Liver (tissue), 10 donors: ENCODE results near the gene PYCR2. TPM values are rescaled to one million over a fixed set of nuclear protein-coding genes. Genes with fewer than 3 reads are reported as not detected.

Experiments
- DNase-seq: peaks from one replicate; pipeline ENCODE4 v3.0.0-alpha.2; 2017; ENCODE audit warnings: low spot score
- H3K27ac ChIP-seq, 2 donors: one replicate each; pipeline ENCODE4 v1.7.0; 2013; ENCODE audit warnings: inconsistent platforms in 2 of 2, low read length in 2 of 2, control low read depth in 1 of 2, low read depth in 1 of 2, mild to moderate bottlenecking in 1 of 2
- H3K27me3 ChIP-seq, 4 donors: one replicate each; pipeline versions ENCODE4 v1.6.1 to v1.7.0; 2013; ENCODE audit warnings: low read length in 3 of 4, inconsistent platforms in 1 of 4, mild to moderate bottlenecking in 1 of 4, moderate library complexity in 1 of 4; ENCODE audit not compliant: control insufficient read depth in 4 of 4, insufficient read depth in 4 of 4
- H3K36me3 ChIP-seq, 4 donors: one replicate each; pipeline versions ENCODE4 v1.6.1 to v1.7.0; 2013; ENCODE audit warnings: low read length in 3 of 4, mild to moderate bottlenecking in 3 of 4, low read depth in 1 of 4, moderate library complexity in 1 of 4; ENCODE audit not compliant: control insufficient read depth in 4 of 4, insufficient read depth in 3 of 4
- H3K4me1 ChIP-seq, 4 donors: one replicate each; pipeline versions ENCODE4 v1.6.1 to v1.7.0; 2013; ENCODE audit warnings: low read length in 3 of 4, mild to moderate bottlenecking in 3 of 4, moderate library complexity in 1 of 4; ENCODE audit not compliant: control insufficient read depth in 4 of 4, insufficient read depth in 4 of 4
- H3K4me3 ChIP-seq, 3 donors: one replicate each; pipeline versions ENCODE4 v1.6.1 to v1.7.0; 2013; ENCODE audit warnings: low read length in 3 of 3, control low read depth in 1 of 3, low read depth in 1 of 3, mild to moderate bottlenecking in 1 of 3
- H3K9ac ChIP-seq, 2 donors: one replicate each; pipeline ENCODE4 v1.7.0; 2013; ENCODE audit warnings: low read length in 2 of 2, mild to moderate bottlenecking in 2 of 2, moderate library complexity in 2 of 2, control low read depth in 1 of 2, low read depth in 1 of 2
- H3K9me3 ChIP-seq, 4 donors: one replicate each; pipeline versions ENCODE4 v1.6.1 to v1.7.0; 2013; ENCODE audit warnings: low read length in 3 of 4; ENCODE audit not compliant: control insufficient read depth in 4 of 4
- HNF4A ChIP-seq, 2 donors: conservative IDR thresholded peaks; 2 replicates each; pipeline ENCODE4 v1.6.1; 2016; ENCODE audit warnings: antibody characterized with exemption in 2 of 2, mild to moderate bottlenecking in 2 of 2
- NR2F2 ChIP-seq: IDR thresholded peaks from 2 replicates; pipeline ENCODE4 v1.6.1; 2016; ENCODE audit warnings: antibody characterized with exemption
- RXRA ChIP-seq, 2 donors: IDR thresholded peaks; 2 replicates each; pipeline ENCODE4 v1.6.1; 2017 to 2018; ENCODE audit warnings: antibody characterized with exemption in 2 of 2, mild to moderate bottlenecking in 1 of 2
- SP1 ChIP-seq: IDR thresholded peaks from 2 replicates; pipeline ENCODE4 v1.6.1; 2018; ENCODE audit warnings: antibody characterized with exemption, mild to moderate bottlenecking
- TAF1 ChIP-seq: conservative IDR thresholded peaks from 2 replicates; pipeline ENCODE4 v1.6.1; 2016; ENCODE audit warnings: antibody characterized with exemption, mild to moderate bottlenecking
- WGBS: extraction: QIAGEN DNeasy Blood & Tissue Kit; methylation state at CpG from one replicate; pipeline ENCODE4 v1.1.7; 2013; 5-methylcytosine and 5-hydroxymethylcytosine counted together
- polyA plus RNA-seq, 2 donors: library from polyadenylated mRNA; stranded (reverse) in 1 of 2; unstranded in 1 of 2; fragments of 200-250 nt in 1 of 2; fragments of >200 nt in 1 of 2; fragmentation: Nextera tagmentation in 1 of 2; extraction: Ambion mirVana in 1 of 2; gene quantifications; one replicate each; pipeline versions ENCODE4 v1.2.1 to v1.2.3, GENCODE V29; 2013 to 2015
- small RNA-seq: library from RNA; depleted of rRNA; stranded (forward); fragments of <200 nt; gene quantifications from one replicate; pipeline ENCODE3, GENCODE V24; 2014
- total RNA-seq, 2 donors: library from RNA; depleted of rRNA; stranded (reverse); fragments of >200 nt; gene quantifications; one replicate each; pipeline ENCODE4 v1.2.3, GENCODE V29; 2014
- donor health status: healthy.
- donor health status: healthy.
- donor health status: healthy.
- donor health status: healthy.
- donor health status: healthy.

Gene PYCR2
- total and polyA plus RNA-seq, 4 donors, result 16.8 to 41.0 (median 33.0) TPM

DNA sequence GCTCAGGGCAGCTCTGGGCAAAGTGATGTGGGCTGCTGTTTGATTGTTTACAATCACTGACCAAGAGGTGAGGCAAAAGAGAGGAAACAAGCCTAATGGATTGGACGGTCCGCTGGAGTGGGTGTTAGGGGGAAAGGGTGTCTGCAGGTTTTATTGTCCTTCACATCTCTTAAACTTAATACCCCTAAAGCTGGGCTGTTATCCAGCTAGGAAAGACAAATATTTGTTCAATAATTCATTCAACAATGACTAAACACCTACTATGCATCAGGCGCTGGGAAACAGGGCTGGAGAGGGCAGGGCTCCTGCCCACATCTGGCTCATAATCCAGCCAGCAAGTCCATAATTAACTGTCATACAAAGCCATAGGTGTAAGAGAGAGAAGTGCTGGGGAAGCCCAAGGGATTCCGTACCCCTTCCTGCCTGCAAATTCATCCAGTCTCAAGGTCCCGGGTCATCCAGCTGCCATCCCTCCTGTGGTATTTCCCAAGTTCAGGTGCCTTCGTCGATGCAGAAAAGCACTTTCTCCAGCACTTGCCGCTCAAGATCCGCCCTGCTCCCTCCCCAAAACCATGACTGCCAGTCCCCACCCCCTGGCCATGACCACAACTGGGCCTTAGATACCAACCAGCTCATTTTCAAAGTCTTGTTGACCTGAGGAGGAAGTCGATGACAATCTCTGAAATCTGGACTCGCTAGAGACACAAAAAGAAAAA lies 52.5 kb downstream of the PYCR2 start:
- 73% methylated on average over 11 of the region's 11 CpGs for WGBS

DNA sequence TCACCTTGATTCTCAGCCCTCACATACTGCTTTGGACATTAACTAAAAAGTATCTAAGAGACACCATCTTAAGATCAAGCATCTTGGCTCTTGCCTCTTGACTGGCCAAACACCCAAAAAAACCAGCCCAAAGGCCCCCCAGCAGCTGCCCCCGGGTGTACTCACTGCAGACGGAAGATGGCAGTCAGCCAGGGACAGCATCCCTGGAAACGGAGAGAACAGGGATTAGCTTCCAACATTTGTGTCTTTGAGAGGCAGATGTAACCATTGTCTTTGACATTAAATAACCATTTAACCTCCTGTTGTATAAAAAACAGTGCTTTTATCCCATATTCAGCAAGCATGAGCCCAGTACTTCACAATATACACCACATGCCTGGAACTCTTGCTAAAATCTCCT lies 53.1 kb downstream of the PYCR2 start:
- Histone ChIP-seq H3K9ac (no peak overlapping the region), H3K4me1 (no peaks in the 10 kb centered on the region), H3K36me3 (peaks cover 7 to 76% (median 55%) of the 10 kb centered on the region in 4 donors), H3K27ac (no peak overlapping the region), H3K4me3 (no peak overlapping the region), H3K27me3 (no peaks in the 10 kb centered on the region), H3K9me3 (no peaks in the 10 kb centered on the region)
- no peak for TF ChIP-seq NR2F2
- WGBS, result 71% methylated on average over 3 of the region's 3 CpGs
- no peak for DNase-seq

More for the DNA sequence above, 52.5 kb downstream of the PYCR2 start:
- no peak for DNase-seq
- Histone ChIP-seq H3K27me3 (no peaks in the 10 kb centered on the region), H3K4me3 (no peak overlapping the region), H3K9ac (no peak overlapping the region), H3K4me1 (no peaks in the 10 kb centered on the region), H3K27ac (no peak overlapping the region), H3K36me3 (peaks cover 7 to 73% (median 51%) of the 10 kb centered on the region in 4 donors), H3K9me3 (no peaks in the 10 kb centered on the region)
- TF ChIP-seq HNF4A (conservative IDR thresholded peaks at IDR 0.05) (peak in 1 of 2 donors; percentile 21), SP1 (no peak), RXRA (IDR thresholded peaks at IDR 0.05) (peak in 1 of 2 donors; percentile 30), TAF1 (no peak)

Small RNAs within 50 kb of the gene (small RNA-seq; reads per million reads assigned to genes)
- gene AL117348.1, result not detected
- gene NDUFA3P3, result not detected

Other genes starting within 250 kb of the PYCR2 start
- 100 to 1,000 TPM; 152 to 154 TPM for gene SRP9, start 146.4 kb downstream of the PYCR2 start, total RNA-seq
- 100 to 1,000 TPM; 154 to 179 TPM for gene SRP9, start 146.4 kb downstream of the PYCR2 start, polyA plus RNA-seq
- gene EPHX1, start 114.1 kb downstream of the PYCR2 start, total RNA-seq, result 100 to 1,000 TPM in 1 of 2 donors, 10 to 100 TPM in 1; 93.8 to 230 TPM
- gene EPHX1, start 114.1 kb downstream of the PYCR2 start, polyA plus RNA-seq, result 1,000 to 10,000 TPM in 1 of 2 donors, 100 to 1,000 TPM in 1; 178 to 1,448 TPM
- 10 to 100 TPM; 10.4 to 54.0 TPM for gene TMEM63A, start 41.9 kb downstream of the PYCR2 start, total RNA-seq
- 10 to 100 TPM in 1 of 2 donors, 1 to 10 TPM in 1; 9.6 to 12.9 TPM for gene TMEM63A, start 41.9 kb downstream of the PYCR2 start, polyA plus RNA-seq
- 1 to 10 TPM; 1.1 to 1.4 TPM for gene LEFTY1, start 35.1 kb downstream of the PYCR2 start, total RNA-seq
- gene LEFTY1, start 35.1 kb downstream of the PYCR2 start, polyA plus RNA-seq, result under 1 TPM; 0.42 to 0.66 TPM
- under 1 TPM in 1 of 2 donors, not detected in 1; 0.09 TPM for gene LEFTY2, start 17.0 kb upstream of the PYCR2 start, total RNA-seq
- under 1 TPM in 1 of 2 donors, not detected in 1; 0.24 TPM for gene LEFTY2, start 17.0 kb upstream of the PYCR2 start, polyA plus RNA-seq
- gene SDE2, start 75.1 kb upstream of the PYCR2 start, total RNA-seq, result 10 to 100 TPM; 15.6 to 53.7 TPM
- gene SDE2, start 75.1 kb upstream of the PYCR2 start, polyA plus RNA-seq, result 1 to 10 TPM; 4.7 to 6.5 TPM
- 100 to 1,000 TPM in 1 of 2 donors, 10 to 100 TPM in 1; 76.6 to 338 TPM for gene H3-3A, start 138.5 kb upstream of the PYCR2 start, total RNA-seq
- gene H3-3A, start 138.5 kb upstream of the PYCR2 start, polyA plus RNA-seq, result 100 to 1,000 TPM; 188 to 190 TPM